ENCODE results near the gene SAMD11.
"Not testable (repeated sequence)": the region's sequence is repeated elsewhere in the genome, so short reads cannot be mapped to it uniquely, and the experiment has no call there.

Gene SAMD11

GRCh38 chr1:942864-943533 lies 19.3 kb downstream of the SAMD11 start:
- POLR2A ChIA-PET = no interaction called here
- CTCF ChIA-PET = interaction anchor here (1.3 to 1.6 kb wide), 2 partner anchors 37 to 40 kb away, joined by 3 to 4 read pairs; no protein-coding TSS in a partner anchor
- no peak for DNase-seq (ENCODE audit: extremely low spot score)
- TF ChIP-seq CTCF (IDR thresholded peaks at IDR 0.05; ENCODE audit: control extremely low read depth, extremely low read depth, low read depth, missing control alignments) = no peak

- TF ChIP-seq CTCF (IDR thresholded peaks at IDR 0.05; ENCODE audit: control extremely low read depth, extremely low read depth, low read depth, missing control alignments) = no peak
- ChIA-PET POLR2A (no interaction called here), CTCF (interaction anchor here (1.3 kb wide), 1 partner anchor 40 kb away, joined by 3 read pairs; no protein-coding TSS in a partner anchor)
- no peak for DNase-seq (ENCODE audit: extremely low spot score)
Observed at GRCh38 chr1:943545-944340, 20.0 kb downstream of the SAMD11 start.

GRCh38 chr1:944341-945325 lies 20.9 kb downstream of the SAMD11 start:
- CTCF ChIA-PET = interaction anchor here (1.3 kb wide), 1 partner anchor 41 kb away, joined by 3 read pairs; no protein-coding TSS in a partner anchor
- POLR2A ChIA-PET = no interaction called here
- no peak for TF ChIP-seq CTCF (IDR thresholded peaks at IDR 0.05; ENCODE audit: control extremely low read depth, extremely low read depth, low read depth, missing control alignments)
- DNase-seq (ENCODE audit: extremely low spot score) = no peak

GRCh38 chr1:945688-946556 lies 22.2 kb downstream of the SAMD11 start:
- TF ChIP-seq CTCF (IDR thresholded peaks at IDR 0.05; ENCODE audit: control extremely low read depth, extremely low read depth, low read depth, missing control alignments) = no peak
- POLR2A ChIA-PET = no interaction called here
- CTCF ChIA-PET = interaction anchor here (1.6 kb wide), 1 partner anchor 8 kb away, joined by 5 read pairs; no protein-coding TSS in a partner anchor

GRCh38 chr1:946811-947210 lies 23.1 kb downstream of the SAMD11 start:
- POLR2A ChIA-PET = not testable (repeated sequence)
- CTCF ChIA-PET = interaction anchor here (1.6 kb wide), 1 partner anchor 9 kb away, joined by 5 read pairs; no protein-coding TSS in a partner anchor

More at GRCh38 chr1:945688-946556, 22.2 kb downstream of the SAMD11 start:
- DNase-seq (ENCODE audit: extremely low spot score) = no peak

GRCh38 chr1:947958-948357 lies 24.2 kb downstream of the SAMD11 start:
- no peak for TF ChIP-seq CTCF (IDR thresholded peaks at IDR 0.05; ENCODE audit: control extremely low read depth, extremely low read depth, low read depth, missing control alignments)
- ChIA-PET POLR2A (no interaction called here), CTCF (no interaction called here)
- DNase-seq (ENCODE audit: extremely low spot score) = no peak

More at GRCh38 chr1:946811-947210, 23.1 kb downstream of the SAMD11 start:
- DNase-seq (ENCODE audit: extremely low spot score) = not testable (repeated sequence)
